ENCODE measurements around the gene ZBTB25. TPM values are rescaled to one million over a fixed set of nuclear protein-coding genes. Genes with fewer than 3 reads are reported as not detected.

Gene ZBTB25
- total RNA-seq, 3 donors from 2014 or later = 12.3 to 15.7 (median 14.4) TPM

- intact Hi-C loops (cut with DNase I; ENCODE audit: low total_unique reads) = no loop called here
- Histone ChIP-seq H3K4me3 (no peak overlapping the region), H3K4me1 (no peaks in the 10 kb centered on the region), H3K9me3 (no peaks in the 10 kb centered on the region), H3K36me3 (no peaks in the 10 kb centered on the region), H3K27ac (no peak overlapping the region), H3K27me3 (no peaks in the 10 kb centered on the region)
- TF ChIP-seq, protein P1, sequence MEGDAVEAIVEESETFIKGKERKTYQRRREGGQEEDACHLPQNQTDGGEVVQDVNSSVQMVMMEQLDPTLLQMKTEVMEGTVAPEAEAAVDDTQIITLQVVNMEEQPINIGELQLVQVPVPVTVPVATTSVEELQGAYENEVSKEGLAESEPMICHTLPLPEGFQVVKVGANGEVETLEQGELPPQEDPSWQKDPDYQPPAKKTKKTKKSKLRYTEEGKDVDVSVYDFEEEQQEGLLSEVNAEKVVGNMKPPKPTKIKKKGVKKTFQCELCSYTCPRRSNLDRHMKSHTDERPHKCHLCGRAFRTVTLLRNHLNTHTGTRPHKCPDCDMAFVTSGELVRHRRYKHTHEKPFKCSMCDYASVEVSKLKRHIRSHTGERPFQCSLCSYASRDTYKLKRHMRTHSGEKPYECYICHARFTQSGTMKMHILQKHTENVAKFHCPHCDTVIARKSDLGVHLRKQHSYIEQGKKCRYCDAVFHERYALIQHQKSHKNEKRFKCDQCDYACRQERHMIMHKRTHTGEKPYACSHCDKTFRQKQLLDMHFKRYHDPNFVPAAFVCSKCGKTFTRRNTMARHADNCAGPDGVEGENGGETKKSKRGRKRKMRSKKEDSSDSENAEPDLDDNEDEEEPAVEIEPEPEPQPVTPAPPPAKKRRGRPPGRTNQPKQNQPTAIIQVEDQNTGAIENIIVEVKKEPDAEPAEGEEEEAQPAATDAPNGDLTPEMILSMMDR (IDR thresholded peaks at IDR 0.05) = no peak
- TF ChIP-seq POLR2A (IDR thresholded peaks at IDR 0.05) = no peak
- TF ChIP-seq POLR2AphosphoS5 (IDR thresholded peaks at IDR 0.05) = no peak
- DNase-seq (ENCODE audit: low spot score in 2 of 2) = no peak
These were observed 27.2 kb downstream of the ZBTB25 start for GRCh38 chr14:64476438-64476837.

DNA sequence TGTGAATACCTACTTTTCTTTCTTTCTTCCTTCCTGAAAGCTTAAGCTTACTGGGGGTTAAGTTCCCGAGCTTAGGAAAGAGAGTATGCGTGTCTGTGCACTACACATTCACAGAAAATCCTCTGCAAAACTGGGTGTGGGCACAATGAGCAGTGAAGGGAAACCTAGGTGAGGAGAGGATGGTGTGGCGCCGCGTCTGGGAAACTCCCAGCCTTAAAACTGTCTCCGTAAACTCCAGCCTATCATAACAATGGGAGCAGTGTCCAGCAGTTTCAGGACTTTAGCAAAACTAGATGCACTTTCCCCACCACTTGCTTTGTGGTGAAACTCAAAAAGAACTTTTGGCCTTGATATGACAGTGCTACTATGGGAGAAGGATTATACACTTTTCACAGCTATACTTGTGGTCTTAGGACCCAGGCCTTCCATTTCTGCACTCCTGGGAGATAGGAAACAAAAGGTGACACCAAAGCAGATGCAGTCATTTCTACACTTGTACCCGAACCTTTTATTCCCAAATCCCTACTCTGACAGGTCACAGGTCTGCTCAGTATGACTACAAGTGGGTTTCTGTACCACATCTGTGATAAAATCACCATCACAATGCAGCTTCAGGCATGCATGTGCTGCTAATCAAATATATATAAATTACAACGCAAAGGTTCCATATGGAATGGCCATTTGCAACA is 27.9 kb downstream of the ZBTB25 start:
- Histone ChIP-seq H3K9me3 (no peaks in the 10 kb centered on the region), H3K27me3 (no peaks in the 10 kb centered on the region), H3K36me3 (no peaks in the 10 kb centered on the region), H3K4me1 (no peaks in the 10 kb centered on the region), H3K27ac (no peak overlapping the region), H3K4me3 (no peak overlapping the region)
- TF ChIP-seq, protein P1 (IDR thresholded peaks at IDR 0.05) = no peak
- no peak for TF ChIP-seq POLR2A (IDR thresholded peaks at IDR 0.05)
- TF ChIP-seq POLR2AphosphoS5 (IDR thresholded peaks at IDR 0.05) = no peak
- no peak for DNase-seq (ENCODE audit: low spot score in 2 of 2)
- intact Hi-C loops (cut with DNase I; ENCODE audit: low total_unique reads) = no loop called here

- intact Hi-C loops (cut with DNase I; ENCODE audit: low total_unique reads) = no loop called here
- H3K4me3 ChIP-seq = no peak overlapping the region
- no peaks in the 10 kb centered on the region for H3K36me3 ChIP-seq
- no peaks in the 10 kb centered on the region for H3K4me1 ChIP-seq
- no peak overlapping the region for H3K27ac ChIP-seq
- TF ChIP-seq, protein P1 (IDR thresholded peaks at IDR 0.05) = no peak
- TF ChIP-seq POLR2AphosphoS5 (IDR thresholded peaks at IDR 0.05) = no peak
- no peak for TF ChIP-seq POLR2A (IDR thresholded peaks at IDR 0.05)
- DNase-seq (ENCODE audit: low spot score in 2 of 2) = no peak
- no peaks in the 10 kb centered on the region for H3K9me3 ChIP-seq
- H3K27me3 ChIP-seq = no peaks in the 10 kb centered on the region
These were observed 28.9 kb downstream of the ZBTB25 start for GRCh38 chr14:64474698-64475097.

- no peaks in the 10 kb centered on the region for H3K36me3 ChIP-seq
- H3K4me3 ChIP-seq = no peak overlapping the region
- DNase-seq (ENCODE audit: low spot score in 2 of 2) = no peak
- no peaks in the 10 kb centered on the region for H3K9me3 ChIP-seq
- intact Hi-C loops (cut with DNase I; ENCODE audit: low total_unique reads) = no loop called here
- no peak overlapping the region for H3K27ac ChIP-seq
- H3K4me1 ChIP-seq = no peaks in the 10 kb centered on the region
- TF ChIP-seq, protein P1 (IDR thresholded peaks at IDR 0.05) = no peak
- TF ChIP-seq POLR2AphosphoS5 (IDR thresholded peaks at IDR 0.05) (no peak), POLR2A (IDR thresholded peaks at IDR 0.05) (no peak)
- no peaks in the 10 kb centered on the region for H3K27me3 ChIP-seq
These were observed 29.6 kb downstream of the ZBTB25 start for GRCh38 chr14:64474041-64474440.

- intact Hi-C loops (cut with DNase I; ENCODE audit: low total_unique reads) = no loop called here
These were observed 35.2 kb downstream of the ZBTB25 start for GRCh38 chr14:64468451-64468850.

More at GRCh38 chr14:64468451-64468850, 35.2 kb downstream of the ZBTB25 start:
- H3K9me3 ChIP-seq = no peaks in the 10 kb centered on the region
- no peak overlapping the region for H3K27ac ChIP-seq
- no peaks in the 10 kb centered on the region for H3K36me3 ChIP-seq
- H3K27me3 ChIP-seq = no peaks in the 10 kb centered on the region
- no peaks in the 10 kb centered on the region for H3K4me1 ChIP-seq
- DNase-seq (ENCODE audit: low spot score in 2 of 2) = no peak
- TF ChIP-seq POLR2AphosphoS5 (IDR thresholded peaks at IDR 0.05) = no peak
- TF ChIP-seq, protein P1 (IDR thresholded peaks at IDR 0.05) = no peak
- TF ChIP-seq POLR2A (IDR thresholded peaks at IDR 0.05) = no peak
- H3K4me3 ChIP-seq = no peak overlapping the region
